HepG2 (cell line): Measurements from ENCODE around the gene PAIP2. TPM values are rescaled to one million over a fixed set of nuclear protein-coding genes. Genes with fewer than 3 reads are reported as not detected.

Experiments used
- AGO2 ChIP-seq: fragments of 200-400 bp; formaldehyde crosslinking; optimal IDR thresholded peaks from 2 replicates; pipeline ENCODE3; 2017; ENCODE audit warnings: mild to moderate bottlenecking, low read depth, low read length, moderate library complexity
- DMTF1 ChIP-seq: sonication (generic); formaldehyde crosslinking; IDR thresholded peaks from 2 replicates; pipeline ENCODE4 v1.4.0; 2020; ENCODE audit warnings: mild to moderate bottlenecking, missing genetic modification reagents
- FOSL1 ChIP-seq: sonication (generic); formaldehyde crosslinking; IDR thresholded peaks from 2 replicates; pipeline ENCODE4 v1.9.0; 2021; ENCODE audit warnings: missing genetic modification reagents, borderline replicate concordance
- GATAD2A ChIP-seq: IDR thresholded peaks from 2 replicates; pipeline ENCODE4 v1.6.1; 2016
- HNRNPL ChIP-seq: fragments of 200-400 bp; formaldehyde crosslinking; IDR thresholded peaks from 2 replicates; pipeline ENCODE4 v1.6.1; 2017; ENCODE audit warnings: mild to moderate bottlenecking, low read depth, low read length
- HNRNPUL1 ChIP-seq: fragments of 200-400 bp; formaldehyde crosslinking; IDR thresholded peaks from 2 replicates; pipeline ENCODE4 v1.6.1; 2017; ENCODE audit warnings: low read depth, mild to moderate bottlenecking, low read length, moderate library complexity
- KMT2A ChIP-seq: sonication (generic); formaldehyde crosslinking; IDR thresholded peaks from 2 replicates; pipeline ENCODE4 v1.4.0; 2020; ENCODE audit warnings: missing genetic modification reagents
- MED8 ChIP-seq: sonication (generic); formaldehyde crosslinking; IDR thresholded peaks from 2 replicates; pipeline ENCODE4 v1.8.1; 2023; ENCODE audit warnings: mild to moderate bottlenecking, missing genetic modification reagents; ENCODE audit not compliant: insufficient replicate concordance
- MXD3 ChIP-seq: IDR thresholded peaks from 2 replicates; pipeline ENCODE4 v1.6.1; 2016; ENCODE audit warnings: mild to moderate bottlenecking, missing biosample characterization, missing genetic modification reagents
- NFIB ChIP-seq: sonication (generic); formaldehyde crosslinking; IDR thresholded peaks from 2 replicates; pipeline ENCODE4 v1.9.0; 2021; ENCODE audit warnings: missing genetic modification reagents, mild to moderate bottlenecking, borderline replicate concordance
- RBFOX2 ChIP-seq: fragments of 200-400 bp; formaldehyde crosslinking; IDR thresholded peaks from 2 replicates; pipeline ENCODE4 v1.6.1; 2017; ENCODE audit warnings: low read depth, mild to moderate bottlenecking, low read length
- SUZ12 ChIP-seq: fragments of 150-350 bp; IDR thresholded peaks from 2 replicates; pipeline ENCODE4 v1.6.1; 2014; ENCODE audit warnings: low read depth, low read length
- TFDP2 ChIP-seq: sonication (generic); formaldehyde crosslinking; IDR thresholded peaks from 2 replicates; pipeline ENCODE4 v1.4.0; 2020; ENCODE audit warnings: missing genetic modification reagents
- TGIF2 ChIP-seq: IDR thresholded peaks from 2 replicates; pipeline ENCODE4 v1.6.1; 2016; ENCODE audit warnings: control low read depth, missing compliant biosample characterization
- ZNF24 ChIP-seq: fragments of 450-650 bp; IDR thresholded peaks from 2 replicates; pipeline ENCODE4 v1.6.1; 2017; ENCODE audit warnings: antibody characterized with exemption, mild to moderate bottlenecking
- ZNF513 ChIP-seq: sonication (generic); formaldehyde crosslinking; conservative IDR thresholded peaks from 2 replicates; pipeline ENCODE4 v1.5.0; 2020; ENCODE audit warnings: missing genetic modification reagents
- ZNF580 ChIP-seq: IDR thresholded peaks from 2 replicates; pipeline ENCODE4 v1.6.1; 2016; ENCODE audit warnings: low read depth, borderline replicate concordance
- ZNF629 ChIP-seq: sonication (generic); formaldehyde crosslinking; conservative IDR thresholded peaks from 2 replicates; pipeline ENCODE4 v1.5.0; 2020; ENCODE audit warnings: missing genetic modification reagents
- ZNF775 ChIP-seq: sonication (generic); formaldehyde crosslinking; IDR thresholded peaks from 2 replicates; pipeline ENCODE4 v1.4.0; 2020; ENCODE audit warnings: missing genetic modification reagents, mild to moderate bottlenecking, moderate library complexity, borderline replicate concordance
- ZNF777 ChIP-seq: sonication (generic); formaldehyde crosslinking; IDR thresholded peaks from 2 replicates; pipeline ENCODE4 v1.4.0; 2020; ENCODE audit warnings: missing genetic modification reagents
- ZNF879 ChIP-seq: sonication (generic); formaldehyde crosslinking; IDR thresholded peaks from 2 replicates; pipeline ENCODE4 v1.8.1; 2023; ENCODE audit warnings: missing genetic modification reagents
- ZSCAN31 ChIP-seq: sonication (generic); formaldehyde crosslinking; IDR thresholded peaks from 2 replicates; pipeline ENCODE4 v1.5.0; 2020; ENCODE audit warnings: low read depth, mild to moderate bottlenecking, missing genetic modification reagents
- polyA plus RNA-seq, 8 experiments: library from polyadenylated mRNA; depleted of rRNA in 3 of 8; stranded (reverse) in 7 of 8; unstranded in 1 of 8; fragments of >200 nt; fragmentation: Illumina TruSeq in 4 of 8; extraction: Trizol in 4 of 8; gene quantifications; 2 replicates each; pipeline versions ENCODE4 v1.2.1 to v1.2.3, GENCODE V29; 2011 to 2016; ENCODE audit warnings: low read depth in 4 of 8, missing spikeins in 1 of 8, mixed read lengths in 1 of 8; ENCODE audit not compliant: insufficient read depth in 1 of 8
- total RNA-seq, 5 experiments: library from RNA; depleted of rRNA; stranded (reverse); fragments of >200 nt; fragmentation: Illumina TruSeq; extraction: Trizol; gene quantifications; 2 replicates each; pipeline ENCODE4 v1.2.3, GENCODE V29; 2016; ENCODE audit warnings: low read depth in 1 of 5

The PAIP2 gene
- total and polyA plus RNA-seq, 2 of the 13 experiments (the other 11 are each of a cell fraction or from before 2014, with no cell fraction given): 61.5 to 76.3 TPM

GRCh38 chr5:139293507-139294373 is 47.9 kb upstream of the PAIP2 start, which contains the start of gene MATR3 (continued):
- TF ChIP-seq RBFOX2: peak; percentile 97
- peak; percentile 88 for TF ChIP-seq MXD3 (CRISPR knock-in tag)
- TF ChIP-seq NFIB (CRISPR knock-in tag): 0 out of 2 replicates have a peak, but pooled peaks have one; percentile 40
- peak; percentile 90 for TF ChIP-seq TFDP2 (CRISPR knock-in tag)
- TF ChIP-seq ZNF777 (CRISPR knock-in tag): peak; percentile 71
- 0 out of 2 replicates have a peak, but pooled peaks have one; percentile 40 for TF ChIP-seq DMTF1 (CRISPR knock-in tag)
- peak; percentile 61; the same call in 1 of the 2 replicates for TF ChIP-seq HNRNPL
- TF ChIP-seq FOSL1 (CRISPR knock-in tag): peak; percentile 33; the same call in 1 of the 2 replicates
- TF ChIP-seq GATAD2A: 0 out of 2 replicates have a peak, but pooled peaks have one; percentile 28
- peak; percentile 76; the same call in 1 of the 2 replicates for TF ChIP-seq ZNF580 (CRISPR knock-in tag)
- TF ChIP-seq MED8: no peak
- TF ChIP-seq ZSCAN31: peak; percentile 89
- TF ChIP-seq ZNF513 (CRISPR knock-in tag): no peak
- 0 out of 2 replicates have a peak, but pooled peaks have one; percentile 59 for TF ChIP-seq ZNF775 (CRISPR knock-in tag)
- peak; percentile 77; the same call in 1 of the 2 replicates for TF ChIP-seq KMT2A
- 0 out of 2 replicates have a peak, but pooled peaks have one; percentile 38 for TF ChIP-seq TGIF2 (CRISPR knock-in tag)
- TF ChIP-seq AGO2: peak; percentile 98
- TF ChIP-seq ZNF24: no peak
- TF ChIP-seq HNRNPUL1: no peak
- no peak; the same call in 1 of the 2 replicates for TF ChIP-seq ZNF629
- 0 out of 2 replicates have a peak, but pooled peaks have one; percentile 7 for TF ChIP-seq SUZ12
- TF ChIP-seq ZNF879 (CRISPR knock-in tag): no peak
